DND-41 (cell line): ENCODE measurements around the gene MUC22.

Experiments
- ATAC-seq: fragments of 200-7000 bp; cut with Tn5 transposase; 3 replicates; pipeline ENCODE4 v1.9.1; 2021; ENCODE audit warnings: low read depth; ENCODE audit not compliant: insufficient read depth
- DNase-seq: peaks from one replicate; pipeline ENCODE4 v3.0.0-alpha.2; 2020
- H2AFZ ChIP-seq: 2 replicates; pipeline ENCODE4 v1.6.0; 2012; ENCODE audit warnings: low read depth, low read length
- H3K27ac ChIP-seq: 2 replicates; pipeline ENCODE4 v1.5.1; 2012; ENCODE audit warnings: low read length, inconsistent platforms
- H3K27me3 ChIP-seq: fragments of 200-600 bp; sonication (generic); 2 replicates; pipeline ENCODE4 v1.6.0; 2012; ENCODE audit warnings: low read length, mild to moderate bottlenecking, inconsistent platforms; ENCODE audit not compliant: insufficient read depth, poor library complexity
- H3K36me3 ChIP-seq: 2 replicates; pipeline ENCODE4 v1.5.1; 2012; ENCODE audit warnings: low read length, inconsistent platforms; ENCODE audit not compliant: insufficient read depth
- H3K4me1 ChIP-seq: 2 replicates; pipeline ENCODE4 v1.5.1; 2012; ENCODE audit warnings: mild to moderate bottlenecking, low read length; ENCODE audit not compliant: insufficient read depth
- H3K4me2 ChIP-seq: 2 replicates; pipeline ENCODE4 v1.6.0; 2012; ENCODE audit warnings: mild to moderate bottlenecking, moderate library complexity, low read length, inconsistent platforms; ENCODE audit not compliant: insufficient read depth
- H3K4me3 ChIP-seq, 2 experiments: fragments of 200-600 bp in 1 of 2; shearing (Covaris generic) in 1 of 2; 2 replicates each; pipeline ENCODE4 v1.5.1; 2012 to 2016; ENCODE audit warnings: inconsistent platforms in 2 of 2, low read length in 2 of 2, mild to moderate bottlenecking in 2 of 2, low read depth in 1 of 2, moderate library complexity in 1 of 2
- H3K79me2 ChIP-seq: 2 replicates; pipeline ENCODE4 v1.6.0; 2012; ENCODE audit warnings: low read length, inconsistent platforms; ENCODE audit not compliant: insufficient read depth
- H3K9ac ChIP-seq: 2 replicates; pipeline ENCODE4 v1.6.0; 2012; ENCODE audit warnings: low read depth, mild to moderate bottlenecking, inconsistent platforms, low read length, moderate library complexity
- H3K9me3 ChIP-seq: 2 replicates; pipeline ENCODE4 v1.5.1; 2012; ENCODE audit warnings: low read length, moderate library complexity, mild to moderate bottlenecking, inconsistent platforms; ENCODE audit not compliant: insufficient read depth, severe bottlenecking
- H4K20me1 ChIP-seq: 2 replicates; pipeline ENCODE4 v1.6.0; 2012; ENCODE audit warnings: low read length; ENCODE audit not compliant: insufficient read depth
- CTCF ChIP-seq: IDR thresholded peaks from 2 replicates; pipeline ENCODE4 v1.5.1; 2012; ENCODE audit warnings: borderline replicate concordance, low read length, moderate library complexity, mild to moderate bottlenecking; ENCODE audit not compliant: poor library complexity, severe bottlenecking; ENCODE audit errors: extremely low read depth
- EZH2 ChIP-seq: IDR thresholded peaks from 3 replicates; pipeline ENCODE4 v1.6.1; 2012; ENCODE audit warnings: borderline replicate concordance, low read depth, mild to moderate bottlenecking, moderate library complexity, low read length, inconsistent platforms; ENCODE audit not compliant: severe bottlenecking

MUC22 gene

DNA sequence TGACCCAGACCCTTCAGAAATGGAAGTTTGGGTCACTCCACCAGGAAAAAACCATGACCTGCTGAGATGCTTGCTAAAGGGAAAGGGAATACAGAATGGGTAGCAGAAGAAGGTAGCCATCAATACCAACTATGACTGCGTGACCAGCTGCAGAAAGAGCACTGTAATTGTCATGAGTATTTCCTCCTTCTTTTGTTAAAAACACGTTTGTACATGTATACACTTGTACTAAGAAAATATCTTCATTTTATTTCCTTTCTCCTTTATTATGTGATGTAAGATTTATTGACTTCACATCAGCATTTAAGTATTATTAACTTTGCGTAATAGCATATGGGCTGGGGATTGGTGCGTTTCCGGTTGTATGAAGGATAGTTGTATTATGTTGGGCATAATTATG lies 39.3 kb upstream of the MUC22 start:
- no peaks in the 10 kb centered on the region for H4K20me1 ChIP-seq
- H3K4me3 ChIP-seq = no peak overlapping the region
- H3K9ac ChIP-seq = no peak overlapping the region
- no peak overlapping the region for H3K27ac ChIP-seq
- no peaks in the 10 kb centered on the region for H3K9me3 ChIP-seq
- TF ChIP-seq EZH2 (no peak), CTCF (no peak)
- DNase-seq (no peak), ATAC-seq (no peak)
- peaks cover 10% of the 10 kb centered on the region for H3K27me3 ChIP-seq
- no peaks in the 10 kb centered on the region for H3K36me3 ChIP-seq
- no peaks in the 10 kb centered on the region for H3K79me2 ChIP-seq
- H3K4me1 ChIP-seq = no peaks in the 10 kb centered on the region
- H3K4me2 ChIP-seq = no peak overlapping the region
- H2AFZ ChIP-seq = no peak overlapping the region

DNA sequence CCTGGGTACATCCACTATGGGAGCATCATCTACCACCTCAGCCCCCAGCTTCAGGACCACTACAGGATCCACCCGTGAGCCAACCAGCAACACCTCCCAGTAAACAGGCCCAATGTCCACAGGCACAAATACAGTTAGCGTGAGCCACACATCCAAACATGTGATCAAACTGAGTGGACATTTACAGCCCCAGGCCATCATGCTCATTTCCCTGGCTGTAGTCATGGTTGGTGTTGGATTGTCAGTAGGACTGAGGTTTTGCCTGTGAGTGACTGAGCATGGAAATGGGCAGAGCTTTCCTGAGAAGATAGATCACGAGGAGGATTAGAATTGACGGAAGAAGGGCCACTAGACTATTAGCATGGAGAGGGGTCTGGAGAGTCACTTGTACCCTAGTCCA lies 37.5 kb upstream of the MUC22 start:
- no peaks in the 10 kb centered on the region for H3K4me1 ChIP-seq
- no peak for DNase-seq
- no peak overlapping the region for H3K27ac ChIP-seq
- no peaks in the 10 kb centered on the region for H3K79me2 ChIP-seq
- H3K9ac ChIP-seq = no peak overlapping the region
- TF ChIP-seq EZH2 (no peak), CTCF (no peak)
- H4K20me1 ChIP-seq = no peaks in the 10 kb centered on the region
- ATAC-seq = no peak
- H3K4me2 ChIP-seq = no peak overlapping the region
- H3K9me3 ChIP-seq = no peaks in the 10 kb centered on the region
- H2AFZ ChIP-seq = no peak overlapping the region
- H3K36me3 ChIP-seq = no peaks in the 10 kb centered on the region
- peaks cover 10% of the 10 kb centered on the region for H3K27me3 ChIP-seq
- no peak overlapping the region for H3K4me3 ChIP-seq

- no peak for DNase-seq
- no peak overlapping the region for H2AFZ ChIP-seq
Observed at GRCh38 chr6:30974490-30975252, 35.6 kb upstream of the MUC22 start.

More at GRCh38 chr6:30974490-30975252, 35.6 kb upstream of the MUC22 start:
- H3K4me2 ChIP-seq = no peak overlapping the region
- no peaks in the 10 kb centered on the region for H3K79me2 ChIP-seq
- no peak overlapping the region for H3K27ac ChIP-seq
- H3K4me3 ChIP-seq = no peak overlapping the region
- no peak for ATAC-seq
- H3K9me3 ChIP-seq = no peaks in the 10 kb centered on the region
- no peak overlapping the region for H3K9ac ChIP-seq
- H3K4me1 ChIP-seq = no peaks in the 10 kb centered on the region
- H3K27me3 ChIP-seq = peaks cover 21% of the 10 kb centered on the region
- no peaks in the 10 kb centered on the region for H3K36me3 ChIP-seq
- H4K20me1 ChIP-seq = no peaks in the 10 kb centered on the region
- TF ChIP-seq CTCF (no peak), EZH2 (no peak)
